NOMO-1 treated with DMSO at 0.1 percent for 48 hours (cell line): ENCODE results near the gene MARCHF6.
"Not testable (repeated sequence)": the region's sequence is repeated elsewhere in the genome, so short reads cannot be mapped to it uniquely, and the experiment has no call there.

ENCODE experiments used
- DNase-seq: peaks from one replicate; lab custom pipeline; 2025; ENCODE audit not compliant: unreplicated experiment; lab: John Stamatoyannopoulos, UW

Gene MARCHF6

DNA sequence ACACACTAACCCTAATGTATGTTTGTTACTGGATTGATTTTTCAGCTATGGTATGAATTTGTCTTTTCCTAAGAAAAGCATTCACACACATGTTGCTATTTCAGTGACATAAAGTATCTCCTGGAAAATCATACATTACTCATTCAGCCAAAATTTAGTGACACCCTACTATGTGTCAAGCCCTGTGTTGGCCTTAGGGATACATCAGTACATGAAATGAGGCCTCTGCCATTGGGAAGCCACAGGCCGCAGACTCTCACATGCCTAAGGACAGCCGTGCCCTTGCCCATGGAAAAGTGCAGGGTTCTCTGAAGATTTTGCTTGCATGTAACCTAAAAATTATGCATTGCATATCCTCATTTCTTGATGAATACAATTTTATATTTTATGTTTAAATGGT lies 5.2 kb upstream of the MARCHF6 start:
- DNase-seq: no peak

DNA sequence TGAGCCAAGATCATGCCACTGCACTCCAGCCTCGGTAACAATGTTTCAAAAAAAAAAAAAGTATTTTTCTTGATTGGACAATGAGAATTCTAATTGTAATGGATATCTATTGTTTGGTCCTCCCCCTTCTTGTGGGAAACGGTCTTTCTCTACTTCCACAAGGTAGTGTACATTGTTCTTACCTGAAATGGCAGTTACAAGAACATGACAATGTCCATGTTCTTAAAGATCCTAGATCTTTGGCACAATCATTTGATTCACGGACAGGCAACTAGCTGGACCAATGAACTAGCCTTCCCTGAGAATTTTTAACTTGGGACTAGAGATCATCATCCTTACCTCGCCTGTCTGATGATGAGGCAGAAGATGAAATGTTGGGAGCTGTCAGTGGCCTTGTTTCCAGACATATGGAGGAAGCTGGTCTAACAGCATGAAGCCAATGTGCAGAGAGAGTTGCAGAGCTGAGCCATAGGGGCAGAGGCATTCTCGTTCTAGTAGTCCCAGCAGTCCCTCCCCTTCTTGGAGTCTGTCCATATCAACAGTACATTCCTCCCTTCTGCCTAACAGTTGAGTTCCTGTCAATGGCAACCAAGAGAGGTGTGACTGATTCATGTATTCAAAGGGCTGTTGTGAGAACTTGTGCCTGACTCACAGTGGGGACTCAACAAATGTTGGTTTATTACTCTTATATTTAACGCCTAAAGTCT lies 2.1 kb upstream of the MARCHF6 start:
- no peak for DNase-seq

DNA sequence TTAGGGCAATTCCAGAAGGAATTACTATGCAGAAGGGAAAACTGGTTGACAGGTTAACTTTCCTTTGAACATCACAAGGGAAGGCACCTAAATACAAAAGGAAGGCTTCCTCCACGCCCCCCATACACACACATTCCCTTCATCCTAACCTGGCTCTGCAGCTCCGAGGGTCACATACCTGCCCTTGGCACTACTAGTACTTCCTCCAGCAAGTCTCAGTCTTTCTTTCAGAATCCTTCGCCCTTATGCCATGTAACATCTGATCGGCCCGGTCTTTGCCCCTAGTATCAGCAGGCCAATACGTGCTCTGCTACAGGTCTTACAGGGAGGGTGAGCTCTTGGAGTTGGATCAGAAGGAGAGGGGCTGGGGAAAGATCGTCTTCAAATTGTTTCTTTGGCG lies 1.6 kb upstream of the MARCHF6 start:
- no peak for DNase-seq

- DNase-seq: peak; percentile 99
Measured at GRCh38 chr5:10352430-10353240, 860 bp upstream of the MARCHF6 start.

GRCh38 chr5:10354048-10354872 lies 765 bp downstream of the MARCHF6 start:
- DNase-seq: peak; percentile 67

DNA sequence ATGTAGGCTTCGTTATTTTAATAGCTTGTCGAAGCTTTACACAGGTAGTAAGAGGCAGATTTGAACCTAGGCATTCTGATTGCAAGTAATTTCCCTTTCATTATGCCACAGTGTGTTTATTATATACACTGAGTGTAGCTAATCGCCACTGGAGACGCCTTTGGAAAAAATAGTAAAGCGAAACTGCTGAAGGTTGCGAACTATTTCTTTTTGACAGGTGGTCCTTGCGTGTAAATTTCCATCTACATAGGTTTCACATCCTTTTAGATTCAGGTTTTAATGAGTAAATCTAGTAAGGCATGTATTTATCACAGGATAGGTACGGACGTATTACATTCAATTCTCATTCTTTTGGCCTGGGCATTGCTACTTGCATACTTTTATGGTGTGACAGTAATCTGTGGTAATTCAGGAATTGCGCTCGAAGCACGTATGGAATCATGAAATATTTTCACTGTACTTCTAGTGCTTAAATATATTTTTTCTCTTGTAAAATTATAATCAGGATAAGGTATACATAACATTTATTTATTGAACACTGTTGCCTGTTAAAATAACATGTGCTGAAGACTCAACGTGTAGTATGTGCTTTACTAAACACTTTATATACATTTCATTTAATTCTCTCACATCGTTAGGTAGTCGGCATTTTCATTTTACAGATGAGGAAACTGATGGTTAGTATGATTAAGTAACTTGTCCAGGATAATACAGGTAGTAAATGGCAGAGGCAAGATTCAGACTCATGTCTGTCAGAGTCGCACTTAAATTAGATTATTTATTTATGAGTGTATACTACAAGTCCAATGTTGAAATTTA lies 1.8 kb downstream of the MARCHF6 start:
- DNase-seq: peak; percentile 82

DNA sequence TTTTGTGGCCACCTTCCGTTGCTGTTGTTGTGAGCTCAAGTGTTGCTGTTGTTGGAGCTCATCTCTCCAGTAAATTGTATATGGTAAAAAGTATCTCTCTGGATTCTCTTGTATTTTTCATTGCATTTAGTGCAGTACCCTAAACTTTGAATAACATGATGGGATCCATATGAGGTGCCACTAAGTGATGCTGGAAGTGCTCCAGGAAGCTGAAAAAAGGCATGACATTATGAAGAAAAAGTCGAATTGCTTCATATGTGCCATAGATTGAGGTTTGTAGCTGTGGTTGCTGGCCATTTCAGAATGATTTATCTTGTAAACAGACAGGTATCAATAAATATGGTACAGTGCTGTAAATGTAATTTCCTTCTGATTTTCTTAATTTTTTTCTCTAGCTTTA lies 5.5 kb downstream of the MARCHF6 start:
- DNase-seq: no peak

DNA sequence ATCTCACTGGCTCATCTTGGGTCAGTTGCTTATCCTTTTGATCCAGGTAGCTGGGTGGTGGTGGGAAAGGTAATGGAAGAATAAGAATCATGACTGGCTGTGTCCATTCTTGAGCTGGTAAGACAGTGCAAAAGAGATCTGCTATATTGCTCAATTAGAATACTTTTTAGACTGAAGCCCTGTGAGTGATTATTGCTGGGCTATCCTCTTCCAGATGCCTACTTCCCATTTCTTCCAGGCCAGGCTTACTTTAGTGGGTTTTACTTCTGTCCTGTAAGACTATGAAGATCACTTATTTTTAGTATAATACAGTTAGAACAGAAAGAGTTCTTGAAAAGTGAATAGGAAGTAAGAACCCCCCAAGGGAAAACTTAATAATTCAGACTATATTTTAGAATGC lies 7.2 kb downstream of the MARCHF6 start:
- peak; percentile 81 for DNase-seq

DNA sequence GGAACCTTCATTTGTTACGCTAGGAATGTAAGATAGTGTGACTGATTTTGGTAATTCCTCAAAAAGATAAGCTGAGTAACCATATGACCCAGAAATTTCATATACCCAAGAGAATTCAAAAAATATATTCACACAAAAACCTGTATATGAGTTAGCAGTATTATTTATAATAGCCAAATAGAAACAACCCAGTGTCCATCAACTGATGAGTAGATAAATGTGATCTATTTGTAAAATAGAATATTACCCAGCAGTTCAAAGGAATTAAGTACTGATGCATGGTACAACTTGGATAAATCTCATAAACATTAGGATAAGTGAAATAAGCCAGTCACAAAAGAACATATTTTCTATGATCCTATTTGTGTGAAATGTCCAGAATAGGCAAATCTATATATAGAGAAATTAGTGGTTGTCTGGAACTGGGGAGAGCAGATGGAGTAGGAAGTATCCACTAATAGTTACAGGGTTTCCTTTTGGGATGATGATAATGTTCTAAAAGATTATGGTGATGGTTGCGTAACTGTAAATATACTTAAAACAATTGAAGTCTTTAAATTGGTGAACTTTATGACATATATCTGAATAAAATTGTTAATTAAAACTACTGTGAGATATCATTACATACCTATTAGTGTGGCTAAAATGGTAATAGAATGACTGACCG lies 10.2 kb downstream of the MARCHF6 start:
- DNase-seq: no peak

DNA sequence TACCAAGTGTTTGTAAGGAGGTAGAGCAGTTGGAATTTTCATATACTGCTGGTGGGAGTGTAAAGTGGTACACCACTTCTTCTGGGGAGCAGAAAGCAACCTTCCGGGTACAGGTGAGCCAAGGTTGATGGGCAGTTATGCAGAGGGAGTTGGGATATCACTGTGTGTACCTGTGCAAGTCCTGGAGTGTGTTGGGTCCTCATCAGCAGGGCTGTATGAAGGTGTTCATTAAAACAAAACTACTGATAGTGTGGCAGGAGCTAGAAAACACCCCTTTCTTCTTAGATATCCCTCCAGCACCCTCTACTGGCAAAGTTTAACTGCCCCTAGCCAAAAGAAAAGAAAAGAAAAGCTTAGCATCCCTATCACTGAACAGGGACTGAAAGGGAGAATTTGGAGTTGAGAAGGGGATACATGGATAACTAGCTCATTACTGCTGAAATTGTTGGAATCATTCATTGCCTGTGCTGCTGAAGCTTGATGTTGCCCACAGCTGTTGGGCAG lies 10.7 kb downstream of the MARCHF6 start:
- peak; percentile 45 for DNase-seq

GRCh38 chr5:10365782-10366181 lies 12.3 kb downstream of the MARCHF6 start:
- DNase-seq: no peak

DNA sequence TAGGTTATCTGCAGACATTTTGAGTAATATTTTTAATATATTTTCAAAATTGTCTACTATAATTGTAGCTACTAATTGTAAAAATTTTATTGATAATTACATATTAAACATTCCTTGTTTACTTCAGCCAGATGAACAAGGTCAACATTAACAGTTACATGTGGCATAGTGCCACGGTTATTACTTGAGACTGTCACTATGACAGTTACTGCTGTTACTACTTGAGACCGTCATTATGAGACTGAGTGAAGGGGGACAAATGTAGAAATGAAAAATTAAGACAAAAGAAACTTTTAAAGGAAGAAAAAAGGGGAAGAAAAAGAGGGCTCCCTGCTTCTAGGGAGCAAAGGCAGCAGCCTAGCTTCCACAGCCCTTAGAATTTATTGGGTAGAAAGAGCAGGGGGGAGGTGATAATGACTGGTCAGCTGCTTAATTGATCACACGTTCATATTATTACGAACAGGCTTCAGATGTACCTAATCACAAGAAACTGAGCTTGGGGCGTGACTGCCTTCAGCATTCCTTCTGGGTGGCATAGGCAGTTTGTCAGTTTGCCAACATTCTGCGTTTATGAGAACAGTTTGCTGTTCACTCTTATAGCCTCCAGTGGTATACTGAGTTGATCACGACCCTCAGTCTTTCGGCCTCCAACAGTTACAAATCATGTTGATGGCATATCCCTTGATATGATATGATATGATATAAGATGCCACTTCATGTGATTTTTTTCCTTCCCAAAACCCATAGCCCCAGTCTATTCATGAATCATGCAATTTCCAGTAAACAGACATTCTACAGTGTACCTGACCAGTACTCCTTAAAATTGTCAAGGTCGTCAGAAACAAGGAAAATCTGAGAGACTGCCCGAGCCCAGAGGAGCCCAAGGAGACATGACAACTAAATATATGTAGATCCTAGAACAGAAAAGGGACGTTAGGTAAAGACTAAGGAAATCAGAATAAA lies 13.1 kb downstream of the MARCHF6 start:
- peak; percentile 42 for DNase-seq

- no peak for DNase-seq
Measured at GRCh38 chr5:10367579-10367978, 14.1 kb downstream of the MARCHF6 start.

GRCh38 chr5:10370931-10371330 lies 17.4 kb downstream of the MARCHF6 start:
- DNase-seq: no peak

DNA sequence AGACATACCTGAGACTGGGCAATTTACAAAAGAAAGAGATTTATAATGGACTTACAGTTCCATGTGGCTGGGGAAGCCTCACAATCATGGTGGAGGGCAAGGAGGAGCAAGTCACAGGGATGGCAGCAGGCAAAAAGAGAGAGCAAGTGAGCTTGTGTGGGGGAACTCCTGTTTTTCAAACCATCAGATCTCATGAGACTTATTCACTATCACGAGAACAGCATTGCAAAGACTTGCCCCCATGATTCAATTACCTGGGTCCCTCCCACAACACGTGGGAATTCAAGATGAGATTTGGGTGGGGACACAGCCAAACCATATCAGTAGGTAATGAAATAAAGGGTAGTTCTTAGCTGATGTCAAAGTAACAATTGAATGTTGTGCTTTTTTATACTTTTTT lies 17.9 kb downstream of the MARCHF6 start:
- not testable (repeated sequence) for DNase-seq

DNA sequence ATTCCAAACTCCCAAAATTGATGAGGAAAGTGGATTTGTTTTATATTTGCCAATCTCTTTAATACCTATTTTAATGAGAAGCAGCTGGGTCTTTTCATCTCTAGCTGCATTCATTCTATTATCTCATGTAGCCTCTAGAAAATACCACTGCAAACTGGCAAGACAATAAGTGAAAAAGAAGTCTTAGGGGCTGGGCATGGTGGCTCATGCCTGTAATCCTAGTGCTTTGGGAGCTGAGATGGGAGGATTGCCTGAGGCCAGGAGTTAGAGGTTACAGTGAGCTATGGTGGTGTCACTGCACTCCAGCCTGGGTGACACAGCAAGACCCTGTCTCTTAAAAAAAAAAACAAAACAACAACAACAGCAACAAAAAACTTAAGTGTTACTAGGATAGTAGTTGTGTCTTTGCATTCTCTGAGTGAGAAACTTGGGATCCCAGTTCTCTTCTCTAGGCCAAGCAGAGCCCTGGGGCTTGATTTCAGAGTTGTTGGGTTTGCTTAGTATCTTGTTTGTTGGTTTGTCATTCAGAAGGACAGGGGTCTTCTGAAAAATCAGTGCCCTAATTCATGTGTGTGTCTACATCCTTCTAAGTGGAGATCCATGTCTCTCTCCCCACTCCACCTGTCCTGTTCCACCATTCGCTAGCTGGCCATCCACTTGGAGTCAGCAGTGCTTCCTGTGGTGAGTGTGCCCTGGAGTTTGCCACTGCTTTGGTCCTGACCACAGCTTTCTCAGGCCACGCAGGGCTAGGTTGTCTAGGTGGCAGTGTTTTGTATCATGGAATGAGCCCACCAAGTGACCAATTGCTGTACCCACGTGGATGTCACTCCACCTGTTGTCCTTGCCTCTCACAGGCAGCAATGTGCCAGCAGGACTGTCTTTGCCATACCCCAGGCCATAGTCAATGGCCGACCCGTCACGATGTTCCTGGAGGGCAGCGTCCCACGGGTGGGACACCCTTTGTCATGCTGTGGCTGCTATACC lies 19.5 kb downstream of the MARCHF6 start:
- no peak for DNase-seq
